Right lobe of liver (tissue), 6 donors: ENCODE measurements around the gene NOL4L. TPM values are rescaled to one million over a fixed set of nuclear protein-coding genes. Genes with fewer than 3 reads are reported as not detected.

Source experiments
- ATAC-seq, 4 donors: fragments of 200-7000 bp; cut with Tn5 transposase; one replicate each; pipeline ENCODE4 v1.9.1; 2020; ENCODE audit warnings: mild to moderate bottlenecking in 4 of 4, moderate library complexity in 4 of 4
- DNase-seq, 3 donors: peaks; one replicate each; pipeline ENCODE4 v3.0.0-alpha.2; 2020
- H3K27ac ChIP-seq, 3 donors: fragments of 200-600 bp; one replicate each; pipeline ENCODE4 v1.8.0; 2022
- H3K27me3 ChIP-seq, 2 donors: fragments of 200-600 bp; one replicate each; pipeline ENCODE4 v1.8.0; 2022
- H3K36me3 ChIP-seq, 4 donors: fragments of 200-600 bp; sonication (generic) in 1 of 4; one replicate each; pipeline versions ENCODE4 v1.5.1 to v1.8.0; 2017 to 2022; ENCODE audit warnings: control low read depth in 1 of 4
- H3K4me1 ChIP-seq, 4 donors: fragments of 200-600 bp; sonication (generic) in 1 of 4; one replicate each; pipeline versions ENCODE4 v1.5.1 to v1.8.0; 2017 to 2022; ENCODE audit warnings: control low read depth in 1 of 4
- H3K4me3 ChIP-seq, 3 donors: fragments of 200-600 bp; one replicate each; pipeline ENCODE4 v1.8.0; 2022
- H3K9me3 ChIP-seq, 4 donors: fragments of 200-600 bp; sonication (generic) in 1 of 4; one replicate each; pipeline versions ENCODE4 v1.5.1 to v1.8.0; 2017 to 2022; ENCODE audit warnings: control low read depth in 1 of 4
- POLR2A ChIP-seq: fragments of 450-650 bp; IDR thresholded peaks from one replicate; pipeline ENCODE4 v1.6.1; 2017; ENCODE audit warnings: antibody characterized with exemption, mild to moderate bottlenecking
- WGBS: methylation state at CpG from one replicate; pipeline ENCODE4 v1.1.6; 2018; ENCODE audit warnings: low coverage, low lambda C conversion rate; ENCODE audit not compliant: insufficient coverage; ENCODE audit errors: missing lambda C conversion rate; 5-methylcytosine and 5-hydroxymethylcytosine counted together
- intact Hi-C, 2 donors: fragments of 100-400 bp; cut with DNase I; formaldehyde crosslinking; loops; one replicate each; pipeline versions ENCODE4 v1.11.2 to v1.14.1; 2022
- total RNA-seq, 6 experiments: library from RNA; depleted of rRNA in 2 of 6; stranded (reverse); fragments of >200 nt in 2 of 6; fragmentation: NEBNext Ultra II Directional in 3 of 6; extraction: Animal tissue kit (Norgen Biotek cat#: 25700) in 3 of 6; gene quantifications; one replicate each; pipeline versions ENCODE4 v1.1.0 to v1.2.4, GENCODE V29; 2016 to 2023
- TF ChIP-seq, protein P1 (sequence below), 4 donors: fragments of 200-600 bp in 3 of 4; fragments of 450-650 bp in 1 of 4; IDR thresholded peaks; one replicate each; pipeline versions ENCODE4 v1.5.1 to v1.8.0; 2016 to 2022; ENCODE audit warnings: antibody characterized with exemption in 4 of 4, mild to moderate bottlenecking in 2 of 4
- donor health status: DM: no; HTN: yes; CAD: no.
- donor health status: DM: no; HTN: no; CAD: no.
- donor health status: DM: no; HTN: no; CAD: no.
- donor health status: DM: no; HTN: yes; CAD: no.
- donor health status: DM: no; HTN: yes; CAD: no.

NOL4L gene
- total RNA-seq, 6 experiments from 2014 or later: 4.3 to 6.5 (median 5.7) TPM

DNA sequence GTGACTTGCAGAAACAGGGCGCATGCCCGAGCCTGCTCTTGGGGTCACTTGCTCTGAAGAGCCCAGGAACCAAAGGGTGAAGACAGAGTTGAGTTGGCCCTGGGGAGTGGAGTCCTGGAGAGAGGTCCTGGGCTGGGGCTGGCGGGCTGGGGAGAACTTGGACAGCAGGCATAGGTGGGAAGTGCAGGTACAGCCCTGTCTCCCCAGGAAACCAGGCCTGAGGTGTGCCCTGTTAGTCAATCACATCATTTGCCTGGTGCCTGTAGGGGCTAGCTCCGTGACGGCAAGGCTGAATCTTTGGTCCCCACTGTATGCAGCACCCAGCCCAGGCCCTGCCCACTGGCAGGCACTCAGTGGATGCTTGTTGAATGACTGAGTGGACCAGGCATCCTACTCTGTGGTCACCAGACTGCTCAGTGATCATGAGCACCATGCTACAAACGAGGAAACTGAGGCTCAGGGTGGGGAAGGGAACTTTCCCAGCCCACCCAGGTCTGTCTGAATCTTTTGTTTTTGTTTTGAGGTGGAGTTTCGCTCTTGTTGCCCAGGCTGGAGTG, 15.6 kb upstream of the NOL4L start:
- WGBS: 66% methylated on average over 3 of the region's 7 CpGs
- ATAC-seq: no peak
- TF ChIP-seq, protein P1, sequence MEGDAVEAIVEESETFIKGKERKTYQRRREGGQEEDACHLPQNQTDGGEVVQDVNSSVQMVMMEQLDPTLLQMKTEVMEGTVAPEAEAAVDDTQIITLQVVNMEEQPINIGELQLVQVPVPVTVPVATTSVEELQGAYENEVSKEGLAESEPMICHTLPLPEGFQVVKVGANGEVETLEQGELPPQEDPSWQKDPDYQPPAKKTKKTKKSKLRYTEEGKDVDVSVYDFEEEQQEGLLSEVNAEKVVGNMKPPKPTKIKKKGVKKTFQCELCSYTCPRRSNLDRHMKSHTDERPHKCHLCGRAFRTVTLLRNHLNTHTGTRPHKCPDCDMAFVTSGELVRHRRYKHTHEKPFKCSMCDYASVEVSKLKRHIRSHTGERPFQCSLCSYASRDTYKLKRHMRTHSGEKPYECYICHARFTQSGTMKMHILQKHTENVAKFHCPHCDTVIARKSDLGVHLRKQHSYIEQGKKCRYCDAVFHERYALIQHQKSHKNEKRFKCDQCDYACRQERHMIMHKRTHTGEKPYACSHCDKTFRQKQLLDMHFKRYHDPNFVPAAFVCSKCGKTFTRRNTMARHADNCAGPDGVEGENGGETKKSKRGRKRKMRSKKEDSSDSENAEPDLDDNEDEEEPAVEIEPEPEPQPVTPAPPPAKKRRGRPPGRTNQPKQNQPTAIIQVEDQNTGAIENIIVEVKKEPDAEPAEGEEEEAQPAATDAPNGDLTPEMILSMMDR (IDR thresholded peaks at IDR 0.05): no peak
- TF ChIP-seq POLR2A: no peak
- no peak overlapping the region for H3K27ac ChIP-seq
- no peak overlapping the region for H3K4me3 ChIP-seq
- H3K9me3 ChIP-seq: no peaks in the 10 kb centered on the region
- H3K4me1 ChIP-seq: no peaks in the 10 kb centered on the region
- no peak for DNase-seq
- intact Hi-C loops: no loop called here
- H3K36me3 ChIP-seq: no peaks in the 10 kb centered on the region
- no peaks in the 10 kb centered on the region for H3K27me3 ChIP-seq

DNA sequence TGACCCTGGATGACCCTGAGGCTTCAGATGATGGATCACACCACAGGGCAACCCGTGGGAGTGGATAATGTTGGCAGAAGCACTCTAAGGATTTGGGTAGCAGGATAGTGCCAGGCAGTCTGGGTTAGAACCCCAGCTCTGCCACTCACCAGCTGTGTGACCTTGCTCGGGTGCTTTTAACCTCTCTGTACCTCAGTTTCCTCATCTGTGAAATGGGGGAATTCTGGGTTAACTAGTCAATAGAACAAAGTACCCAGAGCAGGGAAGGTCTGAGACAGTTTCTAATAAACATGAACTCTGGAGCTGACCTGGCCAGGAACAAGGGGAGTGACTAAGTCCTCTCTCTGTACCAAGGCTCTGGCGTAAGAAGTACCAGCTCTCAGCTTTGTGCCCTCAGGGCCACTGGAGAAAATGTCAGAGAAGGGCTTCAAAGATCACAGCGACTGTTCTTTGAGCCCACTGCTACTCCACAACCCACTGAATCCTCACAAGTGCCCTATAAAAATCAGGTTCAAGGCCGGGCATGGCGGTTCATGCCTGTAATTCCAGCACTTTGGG, 14.7 kb upstream of the NOL4L start:
- intact Hi-C loops: no loop called here
- WGBS: 68% methylated on average over 4 of the region's 6 CpGs
- no peak for ATAC-seq

DNA sequence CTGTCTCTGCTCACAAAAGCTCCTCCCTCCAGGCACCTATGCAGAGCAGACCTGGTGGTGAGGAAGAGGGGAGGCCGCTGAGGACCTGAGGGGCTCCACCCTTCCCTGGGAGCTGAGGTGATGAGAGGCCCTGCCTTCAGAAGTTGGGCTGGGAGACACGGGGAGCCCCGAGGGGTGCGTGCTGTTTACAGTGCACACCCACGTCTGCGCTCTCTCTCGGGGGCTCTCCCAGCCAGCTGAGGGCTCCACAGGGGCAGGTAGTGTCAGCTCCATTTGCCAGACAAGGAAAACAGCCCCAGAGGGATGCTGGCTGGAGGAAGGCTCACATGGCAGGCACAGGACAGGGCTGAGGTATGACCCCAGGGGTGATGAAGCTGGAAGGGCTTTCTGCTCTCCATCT, 13.5 kb upstream of the NOL4L start:
- Histone ChIP-seq H3K4me1 (no peaks in the 10 kb centered on the region), H3K9me3 (no peaks in the 10 kb centered on the region), H3K27ac (no peak overlapping the region), H3K36me3 (no peaks in the 10 kb centered on the region), H3K4me3 (no peak overlapping the region), H3K27me3 (no peaks in the 10 kb centered on the region)
- TF ChIP-seq, protein P1 (IDR thresholded peaks at IDR 0.05): no peak
- TF ChIP-seq POLR2A: no peak
- intact Hi-C loops: no loop called here
- ATAC-seq (no peak), DNase-seq (no peak)
- WGBS: 10% methylated on average over 2 of the region's 7 CpGs

More for the DNA sequence above, 14.7 kb upstream of the NOL4L start:
- TF ChIP-seq POLR2A: no peak
- TF ChIP-seq, protein P1 (IDR thresholded peaks at IDR 0.05): no peak
- H3K27ac ChIP-seq: no peak overlapping the region
- H3K4me3 ChIP-seq: no peak overlapping the region
- no peaks in the 10 kb centered on the region for H3K36me3 ChIP-seq
- no peaks in the 10 kb centered on the region for H3K9me3 ChIP-seq
- H3K27me3 ChIP-seq: no peaks in the 10 kb centered on the region
- no peak for DNase-seq
- H3K4me1 ChIP-seq: no peaks in the 10 kb centered on the region

DNA sequence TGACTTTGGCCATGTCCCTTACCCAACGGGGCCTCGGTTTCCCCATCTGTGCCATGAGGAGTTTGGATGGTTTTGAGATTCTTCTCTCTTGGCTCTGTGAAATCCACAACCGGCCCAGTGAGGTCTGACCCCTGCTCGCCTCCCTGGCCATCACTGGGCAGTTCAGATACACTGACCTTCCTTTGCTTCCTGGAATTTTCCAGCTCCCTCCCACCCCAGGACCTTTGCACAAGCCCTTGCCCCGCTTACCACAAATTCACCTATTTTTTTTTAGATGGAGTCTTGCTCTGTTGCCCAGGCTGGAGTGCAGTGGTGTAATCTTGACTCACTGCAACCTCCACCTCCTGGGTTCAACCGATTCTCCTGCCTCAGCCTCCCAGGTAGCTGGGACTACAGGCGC, 12.6 kb upstream of the NOL4L start:
- DNase-seq: no peak
- Histone ChIP-seq H3K4me1 (no peaks in the 10 kb centered on the region), H3K27me3 (no peaks in the 10 kb centered on the region), H3K36me3 (no peaks in the 10 kb centered on the region), H3K4me3 (no peak overlapping the region), H3K27ac (no peak overlapping the region), H3K9me3 (no peaks in the 10 kb centered on the region)
- no peak for TF ChIP-seq POLR2A
- TF ChIP-seq, protein P1 (IDR thresholded peaks at IDR 0.05): no peak
- intact Hi-C loops: no loop called here
- 71% methylated on average over 4 of the region's 7 CpGs for whole genome bisulfite sequencing
- ATAC-seq: no peak
